B cell (primary cell): ENCODE data around the gene INTU. TPM values are rescaled to one million over a fixed set of nuclear protein-coding genes. Genes with fewer than 3 reads are reported as not detected.

ENCODE experiments used
- ATAC-seq: fragments of 200-7000 bp; cut with Tn5 transposase; one replicate; pipeline ENCODE4 v1.10.0; 2021; ENCODE audit warnings: low read depth, mild to moderate bottlenecking, moderate number of reproducible peaks, moderate library complexity
- CTCF ChIA-PET: fragments of 350-600 bp; sonication (Branson Sonifier 250); formaldehyde crosslinking; loops from one replicate; lab custom pipeline; 2021; ENCODE audit warnings: antibody characterized with exemption, inconsistent platforms; lab: Charles Lee
- POLR2A ChIA-PET: fragments of 350-600 bp; sonication (Branson Sonifier 250); formaldehyde crosslinking; loops from one replicate; lab custom pipeline; 2021; ENCODE audit warnings: antibody characterized with exemption; lab: Charles Lee
- DNase-seq: peaks from one replicate; pipeline ENCODE4 v3.0.0; 2013
- H2AFZ ChIP-seq: 2 replicates; pipeline ENCODE4 v1.6.1; 2012; ENCODE audit warnings: mild to moderate bottlenecking, low read depth, low read length; ENCODE audit not compliant: insufficient read depth, poor library complexity, severe bottlenecking
- H3K27ac ChIP-seq, 2 donors: 1 replicate in 1 of 2; 2 replicates in 1 of 2; pipeline ENCODE4 v1.5.1; 2012 to 2013; ENCODE audit warnings: low read length in 2 of 2, mild to moderate bottlenecking in 2 of 2, moderate library complexity in 1 of 2
- H3K27me3 ChIP-seq, 4 experiments: fragments of 200-600 bp in 1 of 4; sonication (generic) in 1 of 4; replicated peaks in 1 of 4; 1 replicate in 2 of 4; 2 replicates in 2 of 4; pipeline versions ENCODE4 v1.6.1 to v1.7.0; 2013 to 2016; ENCODE audit warnings: low read length in 3 of 4, mild to moderate bottlenecking in 2 of 4, mixed read lengths in 1 of 4, moderate library complexity in 1 of 4; ENCODE audit not compliant: insufficient read depth in 4 of 4, control insufficient read depth in 3 of 4; ENCODE audit errors: control extremely low read depth in 1 of 4
- H3K36me3 ChIP-seq, 2 experiments: replicated peaks in 1 of 2; 1 replicate in 1 of 2; 2 replicates in 1 of 2; pipeline versions ENCODE4 v1.6.1 to v1.7.1; 2013; ENCODE audit warnings: low read length in 1 of 2; ENCODE audit not compliant: insufficient read depth in 2 of 2, control insufficient read depth in 1 of 2; ENCODE audit errors: control extremely low read depth in 1 of 2, extremely low read depth in 1 of 2
- H3K4me1 ChIP-seq, 2 donors: fragments of 200-600 bp in 1 of 2; sonication (generic) in 1 of 2; 1 replicate in 1 of 2; 2 replicates in 1 of 2; pipeline versions ENCODE4 v1.5.1 to v1.6.1; 2013 to 2017; ENCODE audit warnings: low read length in 2 of 2; ENCODE audit not compliant: control insufficient read depth in 2 of 2, insufficient read depth in 2 of 2
- H3K4me2 ChIP-seq: replicated peaks from 2 replicates; pipeline ENCODE3; 2012; ENCODE audit warnings: mild to moderate bottlenecking, low read depth, low read length; ENCODE audit not compliant: poor library complexity, severe bottlenecking
- H3K4me3 ChIP-seq, 5 experiments: fragments of 200-600 bp in 1 of 5; sonication (generic) in 1 of 5; 1 replicate in 3 of 5; 2 replicates in 2 of 5; pipeline versions ENCODE4 v1.5.1 to v1.7.0; 2011 to 2016; ENCODE audit warnings: low read length in 4 of 5, mild to moderate bottlenecking in 4 of 5, low read depth in 2 of 5, control low read depth in 1 of 5, moderate library complexity in 1 of 5; ENCODE audit not compliant: insufficient read depth in 1 of 5; ENCODE audit errors: control extremely low read depth in 1 of 5, extremely low read depth in 1 of 5
- H3K79me2 ChIP-seq: fragments of 200-600 bp; sonication (generic); one replicate; pipeline ENCODE4 v1.6.0; 2016; ENCODE audit warnings: low read length; ENCODE audit not compliant: control insufficient read depth, insufficient read depth
- H3K9ac ChIP-seq: fragments of 200-600 bp; sonication (generic); 2 replicates; pipeline ENCODE4 v1.6.1; 2017; ENCODE audit warnings: mild to moderate bottlenecking, low read length, moderate library complexity
- H3K9me3 ChIP-seq, 3 donors: one replicate each; pipeline versions ENCODE4 v1.6.1 to v1.7.1; 2013; ENCODE audit warnings: low read length in 2 of 3; ENCODE audit not compliant: control insufficient read depth in 2 of 3, insufficient read depth in 1 of 3; ENCODE audit errors: control extremely low read depth in 1 of 3
- H4K20me1 ChIP-seq: 2 replicates; pipeline ENCODE4 v1.6.0; 2012; ENCODE audit warnings: mild to moderate bottlenecking, low read length; ENCODE audit not compliant: insufficient read depth, control insufficient read depth, poor library complexity, severe bottlenecking
- H3K27ac Mint-ChIP-seq: one replicate; pipeline ENCODE4 v1.8.0; 2021; ENCODE audit warnings: mixed read lengths
- H3K27me3 Mint-ChIP-seq: one replicate; pipeline ENCODE4 v1.8.0; 2021; ENCODE audit warnings: mixed read lengths
- H3K4me1 Mint-ChIP-seq: one replicate; pipeline ENCODE4 v1.8.0; 2021; ENCODE audit warnings: mixed read lengths
- H3K4me3 Mint-ChIP-seq: one replicate; pipeline ENCODE4 v1.8.0; 2021; ENCODE audit warnings: mixed read lengths
- H3K9me3 Mint-ChIP-seq: one replicate; pipeline ENCODE4 v1.8.0; 2022; ENCODE audit warnings: mixed read lengths; ENCODE audit not compliant: insufficient read depth
- CTCF ChIP-seq: fragments of 200-600 bp; IDR thresholded peaks from one replicate; pipeline ENCODE4 v1.8.0; 2022; ENCODE audit warnings: antibody characterized with exemption, mild to moderate bottlenecking
- EZH2 ChIP-seq: IDR thresholded peaks from 2 replicates; pipeline ENCODE4 v1.6.1; 2012; ENCODE audit warnings: borderline replicate concordance, low read depth, mild to moderate bottlenecking, moderate library complexity, low read length; ENCODE audit not compliant: insufficient read depth, poor library complexity, severe bottlenecking
- WGBS: methylation state at CpG from one replicate; pipeline ENCODE4 v1.1.5; 2013; ENCODE audit warnings: missing lambda C conversion rate; ENCODE audit not compliant: insufficient coverage; 5-methylcytosine and 5-hydroxymethylcytosine counted together
- intact Hi-C: fragments of 100-400 bp; cut with micrococcal nuclease; formaldehyde crosslinking; loops from one replicate; pipeline ENCODE4 v1.10.0; 2022
- polyA plus RNA-seq: library from polyadenylated mRNA; depleted of rRNA; stranded (reverse); fragments of >200 nt; gene quantifications from 2 replicates; pipeline ENCODE4 v1.2.3, GENCODE V29; 2012
- total RNA-seq, 2 donors: library from RNA; stranded (reverse); fragments of 120-200 nt in 1 of 2; gene quantifications; 1 replicate in 1 of 2; 2 replicates in 1 of 2; pipeline versions ENCODE4 v1.2.3 to v1.2.4, GENCODE V29; 2013 to 2022

The INTU gene
- total and polyA plus RNA-seq, 2 donors (not counting 1 experiment from before 2014, with no cell fraction given): not detected

GRCh38 chr4:127771535-127772275 lies 138.9 kb downstream of the INTU start:
- Histone ChIP-seq H4K20me1 (no peaks in the 10 kb centered on the region), H3K27ac (no peak overlapping the region), H3K9me3 (no peaks in the 10 kb centered on the region), H3K4me2 (no peak overlapping the region), H2AFZ (no peak overlapping the region), H3K36me3 (no peaks in the 10 kb centered on the region), H3K9ac (no peak overlapping the region), H3K4me3 (no peak overlapping the region), H3K4me1 (no peaks in the 10 kb centered on the region), H3K79me2 (no peaks in the 10 kb centered on the region), H3K27me3 (peaks cover 0 to 12% (median 0%) of the 10 kb centered on the region in 4 experiments)
- no CpG with 5 or more reads among the region's 4 CpGs for WGBS
- peaks cover 30% of the 10 kb centered on the region for H3K27me3 Mint-ChIP-seq
- no peaks in the 10 kb centered on the region for H3K4me1 Mint-ChIP-seq
- ATAC-seq: no peak
- no peaks in the 10 kb centered on the region for H3K9me3 Mint-ChIP-seq
- no peak for DNase-seq
- intact Hi-C loops: no loop called here
- ChIA-PET CTCF (no interaction called here), POLR2A (no interaction called here)
- H3K27ac Mint-ChIP-seq: no peak overlapping the region
- TF ChIP-seq CTCF (no peak), EZH2 (no peak)
- no peak overlapping the region for H3K4me3 Mint-ChIP-seq
